Lower leg skin (tissue), 3 donors: ENCODE measurements around the gene UBA6.

Source experiments
- CTCF ChIP-seq, 3 donors: fragments of 450-650 bp; IDR thresholded peaks; one replicate each; pipeline ENCODE4 v1.5.1; 2016; ENCODE audit warnings: antibody characterized with exemption in 3 of 3, mild to moderate bottlenecking in 3 of 3, moderate library complexity in 2 of 3
- POLR2A ChIP-seq, 2 donors: fragments of 450-650 bp; IDR thresholded peaks; one replicate each; pipeline ENCODE4 v1.6.1; 2016 to 2017; ENCODE audit warnings: antibody characterized with exemption in 2 of 2, mild to moderate bottlenecking in 1 of 2, moderate library complexity in 1 of 2

GRCh38 chr4:67575232-67576058, 125.5 kb downstream of the UBA6 start:
- TF ChIP-seq CTCF (IDR thresholded peaks at IDR 0.05): no peak
- no peak for TF ChIP-seq POLR2A (IDR thresholded peaks at IDR 0.05)
